GM12891 (cell line): ENCODE data around the gene MYL12B.
"Not testable (repeated sequence)": the region's sequence is repeated elsewhere in the genome, so short reads cannot be mapped to it uniquely, and the experiment has no call there.

Experiments used
- DNase-seq: peaks from one replicate; pipeline ENCODE4 v3.0.0; 2011; ENCODE audit warnings: low spot score; ENCODE audit not compliant: insufficient read length
- FAIRE-seq: peaks from 2 replicates; lab custom pipeline; 2011; peaks lifted over from hg19 to GRCh38; lab: Jason Lieb, UNC
- PAX5 ChIP-seq: IDR thresholded peaks from 2 replicates; pipeline ENCODE4 v1.6.1; 2011; ENCODE audit warnings: low read length, moderate library complexity, mild to moderate bottlenecking; ENCODE audit not compliant: insufficient read depth, severe bottlenecking
- POLR2A ChIP-seq: IDR thresholded peaks from 2 replicates; pipeline ENCODE4 v1.6.1; 2011; ENCODE audit warnings: low read depth, low read length, control low read depth
- POLR2AphosphoS5 ChIP-seq: IDR thresholded peaks from 2 replicates; pipeline ENCODE4 v1.6.1; 2011; ENCODE audit warnings: low read depth, low read length, control low read depth
- POU2F2 ChIP-seq: IDR thresholded peaks from 2 replicates; pipeline ENCODE4 v1.6.1; 2011; ENCODE audit warnings: low read depth, mild to moderate bottlenecking, control low read depth, low read length, moderate library complexity
- SPI1 ChIP-seq: IDR thresholded peaks from 2 replicates; pipeline ENCODE4 v1.6.1; 2011; ENCODE audit warnings: low read depth, low read length, control low read depth
- TAF1 ChIP-seq: IDR thresholded peaks from 2 replicates; pipeline ENCODE4 v1.6.1; 2011; ENCODE audit warnings: low read depth, low read length, control low read depth

Gene MYL12B

DNA sequence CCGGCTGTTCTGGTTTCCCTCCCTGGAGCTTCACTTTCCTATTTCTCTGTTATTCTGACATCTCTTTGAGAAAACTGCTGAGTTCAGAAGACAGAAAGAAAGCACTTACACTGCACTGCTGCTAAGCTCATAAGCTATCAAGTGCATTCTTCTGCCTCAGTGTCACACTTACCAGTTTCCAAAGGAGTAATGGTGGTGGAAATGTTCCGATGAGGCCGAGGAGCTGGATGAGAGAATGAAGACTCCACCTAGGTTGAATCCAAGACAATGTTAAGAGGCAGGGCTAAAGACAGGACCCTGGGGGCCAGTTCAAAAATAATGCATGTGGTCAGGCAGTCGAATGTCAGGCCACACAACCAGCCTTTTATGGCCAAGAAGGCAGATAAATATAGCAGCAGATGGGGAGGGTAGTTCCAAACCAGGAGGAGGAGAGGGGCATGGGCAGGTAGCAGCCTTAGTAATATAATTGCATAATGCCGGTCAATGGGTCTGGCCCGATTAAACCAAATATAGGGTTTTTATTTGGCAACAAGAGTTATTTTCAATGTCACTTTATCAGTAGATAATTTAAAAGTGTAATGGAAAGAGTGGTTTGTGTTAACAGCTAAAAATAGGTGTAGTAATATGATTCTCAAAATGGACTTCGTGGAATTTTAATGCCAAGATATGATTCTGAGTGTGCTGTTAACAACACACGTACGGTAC is 42.1 kb upstream of the MYL12B start, which contains the start of gene MYOM1:
Gene MYOM1, minus strand, starts transcription at position 338 of the 705 bp plus-strand sequence. CDS start 4,745 bp downstream, outside the sequence.
- FAIRE-seq (no peak), DNase-seq (no peak)
- TF ChIP-seq SPI1 (no peak), POLR2AphosphoS5 (no peak), PAX5 (no peak), POU2F2 (no peak), POLR2A (no peak)

DNA sequence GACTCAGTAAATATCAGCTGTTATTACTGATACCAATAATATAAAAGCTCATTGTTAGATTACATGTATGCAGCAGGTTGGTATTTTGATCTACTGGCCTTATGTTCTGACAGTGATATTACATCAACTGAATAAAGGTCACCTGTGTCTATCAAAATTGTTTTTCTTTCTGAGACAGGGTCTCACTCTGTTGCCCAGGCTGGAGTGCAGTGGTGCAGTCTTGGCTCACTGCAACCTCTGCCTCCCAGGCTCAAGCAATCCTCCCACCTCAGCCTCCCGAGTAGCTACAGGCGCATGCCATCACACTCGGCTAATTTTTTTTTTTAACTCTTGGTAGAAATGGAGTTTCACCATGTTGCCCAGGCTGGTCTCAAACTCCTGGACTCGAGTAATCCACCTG is 41.1 kb upstream of the MYL12B start:
- not testable (repeated sequence) for FAIRE-seq, DNase-seq

DNA sequence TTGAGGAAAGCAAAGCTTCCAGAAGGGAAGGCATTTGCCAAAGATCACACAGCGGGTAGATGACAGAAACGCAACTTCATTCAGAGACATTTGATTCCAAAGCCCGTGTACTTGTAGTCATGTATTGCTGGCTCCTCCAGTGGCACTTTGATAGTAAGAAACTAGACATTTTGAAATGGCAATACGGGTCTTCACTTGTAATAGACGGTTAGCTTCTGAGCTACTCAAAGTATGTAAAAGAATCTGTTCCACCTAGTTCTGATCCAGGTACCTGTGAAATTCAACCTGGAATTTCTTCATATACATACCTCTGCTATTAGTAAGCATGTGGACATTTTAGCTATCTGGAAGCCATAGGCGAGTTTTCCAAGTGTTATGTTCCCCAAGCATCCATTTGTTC is 40.4 kb upstream of the MYL12B start:
- TF ChIP-seq POU2F2, result no peak
- no peak for TF ChIP-seq POLR2A
- TF ChIP-seq SPI1, result no peak
- TF ChIP-seq PAX5, result no peak
- no peak for TF ChIP-seq POLR2AphosphoS5
- no peak for TF ChIP-seq TAF1
- no peak for DNase-seq
- FAIRE-seq, result no peak

DNA sequence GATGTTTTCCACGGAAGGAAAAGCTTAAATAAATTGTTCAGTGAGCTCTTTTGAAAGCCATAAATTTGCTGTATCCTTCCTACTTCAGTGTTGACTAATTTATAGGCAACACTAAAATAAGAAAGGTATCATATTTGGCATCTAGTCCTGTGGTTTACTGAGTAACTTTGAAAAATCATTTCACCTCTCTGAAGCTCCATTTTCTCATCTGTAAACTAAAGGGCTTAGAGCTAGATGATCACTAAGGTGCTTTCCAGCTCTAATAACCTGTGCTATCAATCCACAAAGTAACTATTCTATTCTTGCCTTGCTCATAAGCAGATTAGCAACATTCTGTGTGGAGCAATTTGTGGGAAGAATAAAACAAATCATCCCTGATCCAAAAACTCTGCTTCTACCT is 38.6 kb upstream of the MYL12B start:
- TF ChIP-seq POLR2A, result no peak
- TF ChIP-seq POU2F2, result no peak
- no peak for TF ChIP-seq SPI1
- no peak for TF ChIP-seq PAX5
- DNase-seq (no peak), FAIRE-seq (peak; percentile 13)

DNA sequence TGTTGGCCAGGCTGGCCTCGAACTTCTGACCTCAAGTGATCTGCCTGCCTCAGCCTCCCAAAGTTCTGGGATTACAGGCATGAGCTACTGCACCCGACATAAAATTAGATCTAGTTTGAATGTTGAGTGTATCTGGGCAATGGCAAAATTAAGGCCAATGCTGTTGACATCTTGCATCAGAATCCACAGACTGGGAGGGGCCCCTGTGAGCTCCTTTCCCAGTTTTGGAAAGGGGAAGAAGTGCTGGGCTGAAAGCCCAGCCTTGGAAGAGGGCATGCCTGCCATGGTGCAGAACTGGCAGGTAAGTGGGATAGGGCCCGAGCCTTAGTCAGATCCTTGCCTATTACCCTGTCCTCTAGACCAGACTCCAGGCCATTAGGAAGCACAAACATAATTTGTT is 37.7 kb upstream of the MYL12B start:
- DNase-seq (no peak), FAIRE-seq (no peak)
- TF ChIP-seq SPI1 (no peak), POLR2AphosphoS5 (no peak), POLR2A (no peak), PAX5 (no peak), TAF1 (no peak), POU2F2 (no peak)

DNA sequence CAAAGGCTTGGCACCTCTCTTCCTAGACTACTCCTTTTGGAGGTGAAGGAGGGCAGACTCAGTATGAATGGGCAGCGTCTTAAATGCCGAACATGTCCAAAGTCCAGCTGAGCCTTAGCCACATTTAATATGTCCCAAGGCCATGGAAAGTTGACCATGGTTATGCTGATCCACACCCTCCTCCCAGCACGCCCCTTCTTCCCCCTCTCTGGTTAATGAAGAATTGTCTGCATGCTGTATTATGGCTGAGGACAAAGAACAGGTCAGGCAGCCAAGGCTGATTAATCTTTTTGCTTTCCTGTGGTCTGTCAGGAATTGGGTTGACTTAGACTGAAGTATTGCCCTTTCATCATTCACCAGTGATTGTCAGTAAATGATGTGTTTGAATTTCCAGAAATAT is 36.3 kb upstream of the MYL12B start:
- no peak for FAIRE-seq
- DNase-seq, result no peak
- no peak for TF ChIP-seq POU2F2
- no peak for TF ChIP-seq TAF1
- TF ChIP-seq POLR2A, result no peak
- TF ChIP-seq PAX5, result no peak
- no peak for TF ChIP-seq POLR2AphosphoS5
- TF ChIP-seq SPI1, result no peak

- no peak for FAIRE-seq
- TF ChIP-seq POU2F2 (no peak), SPI1 (no peak), TAF1 (no peak), PAX5 (no peak), POLR2AphosphoS5 (no peak), POLR2A (no peak)
- no peak for DNase-seq
These were observed 35.9 kb upstream of the MYL12B start for GRCh38 chr18:3226048-3226447.

DNA sequence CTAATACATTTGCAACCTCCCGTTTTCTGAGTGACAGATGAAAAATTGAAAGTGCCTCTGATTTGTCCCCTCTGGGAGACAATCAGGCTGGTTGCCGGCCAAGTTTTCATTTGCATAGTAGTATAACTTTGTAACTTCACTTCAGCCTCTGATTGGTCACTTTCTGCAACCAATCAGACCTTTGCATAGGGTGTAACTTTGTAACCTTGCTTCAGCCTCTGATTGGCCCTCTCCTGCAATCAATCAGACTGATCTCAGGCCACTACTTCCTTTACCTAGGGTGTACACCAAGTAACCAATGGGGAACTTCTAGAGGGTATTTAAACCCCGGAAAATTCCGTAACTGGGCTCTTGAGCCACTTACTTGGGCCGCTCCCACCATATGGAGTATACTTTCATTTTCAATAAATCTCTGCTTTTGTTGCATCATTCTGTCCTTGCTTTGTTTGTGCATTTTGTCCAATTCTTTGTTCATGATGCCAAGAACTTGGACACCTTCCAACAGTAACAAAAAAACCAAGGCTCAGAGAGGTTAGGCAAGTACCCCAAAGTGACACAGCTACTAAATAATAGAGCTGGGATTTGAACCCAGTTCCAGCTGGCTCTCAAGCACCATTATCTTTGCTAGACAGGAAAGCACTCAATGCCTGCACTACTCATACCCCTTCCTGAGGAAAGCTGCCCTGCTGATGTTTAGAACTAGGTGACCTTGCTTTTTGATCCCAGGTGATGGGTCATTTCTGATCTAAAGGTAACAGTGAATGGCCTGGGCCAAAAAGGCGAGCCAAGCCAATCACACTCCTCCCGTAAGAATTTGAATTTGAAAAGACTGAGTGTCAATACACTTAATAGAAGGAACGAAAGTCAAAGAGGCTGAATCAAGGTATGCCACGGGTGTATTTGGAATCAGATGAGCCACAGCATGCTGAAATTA is 31.3 kb upstream of the MYL12B start:
- no peak for DNase-seq
- no peak for TF ChIP-seq TAF1
- no peak for TF ChIP-seq PAX5
- no peak for TF ChIP-seq SPI1
- no peak for TF ChIP-seq POU2F2
- TF ChIP-seq POLR2AphosphoS5, result no peak
- TF ChIP-seq POLR2A, result no peak
- no peak for FAIRE-seq

DNA sequence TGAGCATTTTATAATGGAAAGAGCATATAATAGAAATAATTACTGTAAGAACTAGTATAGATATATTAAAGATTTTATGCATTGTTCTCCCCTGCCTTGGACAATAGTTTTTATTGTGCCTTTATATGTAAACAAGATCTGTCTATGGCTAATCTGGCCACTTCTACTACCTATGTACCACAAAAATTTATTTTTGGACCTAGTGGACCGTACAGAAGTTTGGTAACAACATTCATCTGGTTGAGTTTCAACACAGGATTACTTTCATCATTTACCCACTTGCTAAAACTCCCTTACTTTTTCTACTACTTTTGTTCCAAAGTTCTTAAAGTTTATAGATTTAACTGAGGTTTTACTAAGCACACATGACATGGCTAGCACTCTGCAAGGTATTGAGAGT is 28.9 kb upstream of the MYL12B start:
- TF ChIP-seq PAX5, result no peak
- no peak for TF ChIP-seq POLR2AphosphoS5
- no peak for TF ChIP-seq SPI1
- TF ChIP-seq POLR2A, result no peak
- no peak for TF ChIP-seq POU2F2
- TF ChIP-seq TAF1, result no peak
- no peak for FAIRE-seq

GRCh38 chr18:3233433-3234168 is 28.3 kb upstream of the MYL12B start:
- no peak for FAIRE-seq

More for the DNA sequence above, 28.9 kb upstream of the MYL12B start:
- DNase-seq, result no peak

More at GRCh38 chr18:3233433-3234168, 28.3 kb upstream of the MYL12B start:
- TF ChIP-seq POLR2AphosphoS5 (no peak), POU2F2 (no peak), POLR2A (no peak), SPI1 (no peak), PAX5 (no peak), TAF1 (no peak)
- DNase-seq, result no peak
